ENCODE measurements around the gene PRKCE. TPM values are rescaled to one million over a fixed set of nuclear protein-coding genes. Genes with fewer than 3 reads are reported as not detected.
"Not testable (repeated sequence)": the region's sequence is repeated elsewhere in the genome, so short reads cannot be mapped to it uniquely, and the experiment has no call there.

PRKCE gene
- total and polyA plus RNA-seq, 2 donors (not counting 1 experiment from before 2014, with no cell fraction given), result 14.1 to 19.0 TPM

GRCh38 chr2:45714679-45715078, 63.2 kb downstream of the PRKCE start:
- Histone ChIP-seq H3K27me3 (ENCODE audit: control insufficient read depth, insufficient read depth, low read length) (no peaks in the 10 kb centered on the region), H3K9me3 (ENCODE audit: control insufficient read depth, insufficient read depth, low read depth, low read length) (no peaks in the 10 kb centered on the region), H3K4me3 (replicated peaks in 1 of 4; ENCODE audit: control extremely low read depth in 1 of 4, insufficient read depth in 1 of 4, low read depth in 3 of 4, low read length in 4 of 4) (no peak overlapping the region), H3K36me3 (ENCODE audit: control insufficient read depth, insufficient read depth, low read length) (no peaks in the 10 kb centered on the region), H3K27ac (ENCODE audit: insufficient read depth, low read length) (no peak overlapping the region), H3K9ac (ENCODE audit: insufficient read depth, low read length) (no peak overlapping the region), H4K20me1 (ENCODE audit: control insufficient read depth, extremely low read depth, insufficient read depth, low read length) (no peaks in the 10 kb centered on the region), H3K4me1 (ENCODE audit: control insufficient read depth, extremely low read depth, insufficient read depth, low read length) (no peaks in the 10 kb centered on the region), H3K4me2 (ENCODE audit: extremely low read depth, insufficient read depth, low read length) (no peak overlapping the region), H3K79me2 (ENCODE audit: control insufficient read depth, insufficient read depth, low read length) (no peaks in the 10 kb centered on the region), H2AFZ (ENCODE audit: low read length) (no peak overlapping the region)
- no peak for DNase-seq (ENCODE audit: low read depth in 2 of 2)
- TF ChIP-seq, protein P1, sequence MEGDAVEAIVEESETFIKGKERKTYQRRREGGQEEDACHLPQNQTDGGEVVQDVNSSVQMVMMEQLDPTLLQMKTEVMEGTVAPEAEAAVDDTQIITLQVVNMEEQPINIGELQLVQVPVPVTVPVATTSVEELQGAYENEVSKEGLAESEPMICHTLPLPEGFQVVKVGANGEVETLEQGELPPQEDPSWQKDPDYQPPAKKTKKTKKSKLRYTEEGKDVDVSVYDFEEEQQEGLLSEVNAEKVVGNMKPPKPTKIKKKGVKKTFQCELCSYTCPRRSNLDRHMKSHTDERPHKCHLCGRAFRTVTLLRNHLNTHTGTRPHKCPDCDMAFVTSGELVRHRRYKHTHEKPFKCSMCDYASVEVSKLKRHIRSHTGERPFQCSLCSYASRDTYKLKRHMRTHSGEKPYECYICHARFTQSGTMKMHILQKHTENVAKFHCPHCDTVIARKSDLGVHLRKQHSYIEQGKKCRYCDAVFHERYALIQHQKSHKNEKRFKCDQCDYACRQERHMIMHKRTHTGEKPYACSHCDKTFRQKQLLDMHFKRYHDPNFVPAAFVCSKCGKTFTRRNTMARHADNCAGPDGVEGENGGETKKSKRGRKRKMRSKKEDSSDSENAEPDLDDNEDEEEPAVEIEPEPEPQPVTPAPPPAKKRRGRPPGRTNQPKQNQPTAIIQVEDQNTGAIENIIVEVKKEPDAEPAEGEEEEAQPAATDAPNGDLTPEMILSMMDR (conservative IDR thresholded peaks at IDR 0.05 in 1 of 2, IDR thresholded peaks at IDR 0.05 in 1 of 2; ENCODE audit: low read depth in 1 of 2, low read length in 2 of 2), result no peak
- TF ChIP-seq EZH2 (IDR thresholded peaks at IDR 0.05; ENCODE audit: low read length, missing control alignments), result no peak

GRCh38 chr2:45715601-45716379, 64.3 kb downstream of the PRKCE start:
- Histone ChIP-seq H3K4me3 (replicated peaks in 1 of 4; ENCODE audit: control extremely low read depth in 1 of 4, insufficient read depth in 1 of 4, low read depth in 3 of 4, low read length in 4 of 4) (no peak overlapping the region), H3K9me3 (ENCODE audit: control insufficient read depth, insufficient read depth, low read depth, low read length) (no peaks in the 10 kb centered on the region), H3K27me3 (ENCODE audit: control insufficient read depth, insufficient read depth, low read length) (no peaks in the 10 kb centered on the region), H3K36me3 (ENCODE audit: control insufficient read depth, insufficient read depth, low read length) (no peaks in the 10 kb centered on the region), H3K79me2 (ENCODE audit: control insufficient read depth, insufficient read depth, low read length) (no peaks in the 10 kb centered on the region), H2AFZ (ENCODE audit: low read length) (no peak overlapping the region), H3K4me2 (ENCODE audit: extremely low read depth, insufficient read depth, low read length) (no peak overlapping the region), H3K4me1 (ENCODE audit: control insufficient read depth, extremely low read depth, insufficient read depth, low read length) (no peaks in the 10 kb centered on the region), H4K20me1 (ENCODE audit: control insufficient read depth, extremely low read depth, insufficient read depth, low read length) (no peaks in the 10 kb centered on the region), H3K9ac (ENCODE audit: insufficient read depth, low read length) (no peak overlapping the region), H3K27ac (ENCODE audit: insufficient read depth, low read length) (no peak overlapping the region)
- DNase-seq (ENCODE audit: low read depth in 2 of 2), result no peak
- TF ChIP-seq EZH2 (IDR thresholded peaks at IDR 0.05; ENCODE audit: low read length, missing control alignments), result no peak
- TF ChIP-seq, protein P1 (conservative IDR thresholded peaks at IDR 0.05 in 1 of 2, IDR thresholded peaks at IDR 0.05 in 1 of 2; ENCODE audit: low read depth in 1 of 2, low read length in 2 of 2), result no peak

DNA sequence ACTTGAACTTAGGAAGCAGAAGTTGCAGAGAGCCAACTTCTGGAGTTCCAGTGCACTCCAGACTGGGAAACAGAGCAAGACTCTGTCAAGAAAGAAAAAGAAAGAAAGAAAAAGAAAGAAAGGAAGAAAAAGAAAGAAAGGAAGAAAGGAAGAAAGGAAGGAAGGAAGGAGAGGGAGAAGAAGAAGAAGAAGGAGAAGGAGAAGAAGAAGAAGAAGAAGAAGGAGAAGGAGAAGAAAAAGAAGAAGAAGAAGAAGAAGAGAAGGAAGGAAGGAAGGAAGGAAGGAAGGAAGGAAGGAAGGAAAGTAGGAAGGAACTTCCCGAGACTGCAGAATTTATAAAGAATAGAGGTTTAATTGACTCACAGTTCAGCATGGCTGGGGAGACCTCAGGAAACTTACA, 65.0 kb downstream of the PRKCE start:
- H3K4me3 ChIP-seq (replicated peaks in 1 of 4; ENCODE audit: control extremely low read depth in 1 of 4, insufficient read depth in 1 of 4, low read depth in 3 of 4, low read length in 4 of 4); H4K20me1 ChIP-seq (ENCODE audit: control insufficient read depth, extremely low read depth, insufficient read depth, low read length); H3K4me1 ChIP-seq (ENCODE audit: control insufficient read depth, extremely low read depth, insufficient read depth, low read length); H3K27me3 ChIP-seq (ENCODE audit: control insufficient read depth, insufficient read depth, low read length); H3K27ac ChIP-seq (ENCODE audit: insufficient read depth, low read length); H3K9ac ChIP-seq (ENCODE audit: insufficient read depth, low read length); H3K9me3 ChIP-seq (ENCODE audit: control insufficient read depth, insufficient read depth, low read depth, low read length); H3K79me2 ChIP-seq (ENCODE audit: control insufficient read depth, insufficient read depth, low read length); H3K36me3 ChIP-seq (ENCODE audit: control insufficient read depth, insufficient read depth, low read length); DNase-seq (ENCODE audit: low read depth in 2 of 2); H3K4me2 ChIP-seq (ENCODE audit: extremely low read depth, insufficient read depth, low read length); H2AFZ ChIP-seq (ENCODE audit: low read length): not testable (repeated sequence)

Data from fibroblast of lung (primary cell).